Measurements from ENCODE around the gene TLR5.

TLR5 gene

DNA sequence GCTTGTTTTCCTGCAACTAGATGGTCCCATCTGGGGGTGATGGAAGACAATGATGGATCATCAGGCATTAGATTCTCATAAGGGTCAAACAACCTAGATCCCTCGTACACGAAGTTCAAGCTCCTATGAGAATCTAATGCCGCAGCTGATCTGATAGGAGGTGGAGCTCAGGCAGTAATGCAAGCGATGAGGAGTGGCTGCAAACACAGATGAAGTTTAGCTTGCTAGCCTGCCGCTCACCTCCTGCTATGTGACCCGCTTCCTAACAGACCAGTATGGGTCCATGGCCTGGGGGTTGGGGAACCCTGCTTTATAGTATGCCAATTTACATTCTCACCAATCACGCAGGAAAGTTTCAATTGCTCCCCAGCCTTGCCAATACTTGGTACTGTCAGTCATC is 37.5 kb downstream of the TLR5 start:
- DNase-seq: no peak

DNA sequence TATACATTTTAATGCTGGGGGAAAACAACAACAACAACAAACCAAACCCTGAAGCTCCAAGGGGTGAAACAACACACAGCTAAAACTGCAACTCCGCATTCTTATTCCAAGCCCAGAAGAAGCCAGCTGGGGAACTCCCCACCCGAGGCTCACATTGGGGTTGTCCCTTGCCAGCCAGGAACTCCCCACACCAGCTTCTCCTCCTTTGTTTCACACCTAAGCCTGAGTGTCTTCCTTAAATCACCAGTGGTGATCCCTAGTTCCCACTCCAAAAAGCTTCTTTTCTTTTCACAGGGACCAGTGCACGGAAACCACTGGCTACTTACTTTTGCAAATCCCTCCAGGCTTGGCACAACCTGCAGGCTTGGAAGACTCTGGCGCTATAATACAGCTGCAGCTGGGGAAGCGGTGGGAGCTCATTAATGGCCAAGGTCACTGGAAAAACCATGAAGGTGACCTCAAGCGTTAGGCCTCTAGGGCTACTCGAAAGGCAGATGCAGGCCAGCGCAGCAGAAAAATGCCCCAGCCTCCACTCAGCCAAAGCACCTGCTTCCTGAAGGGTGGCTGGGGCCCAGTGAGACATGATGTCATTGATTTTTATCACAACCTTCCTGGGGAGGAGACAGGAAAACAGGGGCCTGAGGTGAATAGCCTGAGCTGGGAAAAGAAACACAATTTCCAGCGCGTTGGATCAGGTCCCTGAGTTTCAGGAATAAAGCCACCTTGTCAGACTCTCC is 40.1 kb downstream of the TLR5 start:
- no peak for DNase-seq

DNA sequence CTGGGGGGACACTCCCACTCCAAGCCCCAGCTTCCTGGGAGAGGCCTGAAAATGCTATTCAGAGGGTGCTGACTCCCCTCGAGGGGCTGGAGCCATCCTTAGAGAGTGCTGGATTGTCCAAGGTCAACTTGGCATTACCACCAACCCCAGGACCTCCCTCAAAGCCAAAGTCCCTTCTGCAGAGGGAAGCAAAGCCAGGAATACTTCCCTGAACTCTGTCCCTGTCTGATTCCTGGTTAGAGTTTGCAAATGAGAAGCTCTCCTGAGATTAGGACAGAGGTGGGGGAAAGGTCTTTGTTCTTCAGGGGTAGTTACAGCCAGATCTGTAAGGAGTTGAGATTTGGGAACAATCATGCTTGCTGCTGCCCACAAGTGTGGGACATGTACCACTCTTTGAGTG is 45.3 kb downstream of the TLR5 start:
- no peak for DNase-seq

DNA sequence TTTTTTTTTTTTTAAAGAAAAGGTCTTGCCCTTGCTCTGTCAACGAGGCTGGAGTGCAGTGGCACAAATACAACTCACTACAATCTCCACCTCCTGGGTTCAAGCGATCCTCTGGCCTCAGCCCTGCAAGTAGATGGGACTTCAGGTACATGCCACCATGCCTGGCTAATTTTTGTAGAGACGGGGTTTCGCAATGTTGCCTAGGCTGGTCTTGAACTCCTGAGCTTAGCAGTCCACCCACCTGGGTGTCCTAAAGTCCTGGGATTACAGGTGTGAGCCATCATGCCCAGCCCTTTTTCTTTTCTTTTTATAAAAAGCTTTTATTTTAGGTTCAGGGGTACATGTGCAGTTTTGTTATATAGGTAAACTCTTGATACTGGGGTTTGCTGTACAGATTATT is 47.2 kb downstream of the TLR5 start:
- DNase-seq: no peak

DNA sequence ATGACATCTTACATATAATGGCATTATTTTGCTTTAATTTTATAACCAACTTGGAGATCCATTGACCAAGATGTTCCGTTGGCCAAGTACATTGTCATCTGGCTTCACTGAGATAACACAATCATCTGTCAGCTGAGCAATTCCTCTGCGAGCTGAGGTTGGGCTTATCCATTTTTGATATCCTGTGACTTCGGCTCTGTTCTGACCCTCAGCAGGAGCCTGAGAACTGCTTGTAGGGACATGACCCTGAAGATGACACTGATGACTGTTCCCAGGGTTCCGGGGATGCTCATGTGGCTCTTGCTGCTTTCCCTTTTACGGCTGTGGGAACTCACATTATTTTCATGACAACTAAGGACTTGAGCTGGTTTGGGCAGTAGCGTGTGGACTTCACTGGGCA is 51.2 kb downstream of the TLR5 start:
- DNase-seq: no peak

DNA sequence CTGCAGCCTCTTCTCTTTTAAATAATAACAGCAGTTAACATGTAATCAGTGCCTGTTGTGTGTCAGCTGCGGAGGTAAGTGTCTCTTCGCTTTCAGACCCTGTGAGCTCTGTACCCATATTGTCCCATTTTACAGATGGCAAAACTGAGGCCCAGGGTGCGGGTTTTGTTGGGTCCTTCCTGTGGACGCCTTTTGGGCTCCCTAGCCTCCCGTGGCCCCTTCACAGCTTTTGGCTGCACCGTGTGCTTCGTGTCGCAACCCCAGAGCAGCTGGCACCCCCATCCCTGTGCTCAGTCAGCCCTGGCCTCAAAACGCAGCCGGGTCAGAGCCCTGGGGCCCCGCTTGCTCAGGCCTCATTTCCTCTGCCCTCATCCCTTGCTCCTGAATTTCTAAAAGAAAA is 53.8 kb downstream of the TLR5 start:
- DNase-seq: no peak

DNA sequence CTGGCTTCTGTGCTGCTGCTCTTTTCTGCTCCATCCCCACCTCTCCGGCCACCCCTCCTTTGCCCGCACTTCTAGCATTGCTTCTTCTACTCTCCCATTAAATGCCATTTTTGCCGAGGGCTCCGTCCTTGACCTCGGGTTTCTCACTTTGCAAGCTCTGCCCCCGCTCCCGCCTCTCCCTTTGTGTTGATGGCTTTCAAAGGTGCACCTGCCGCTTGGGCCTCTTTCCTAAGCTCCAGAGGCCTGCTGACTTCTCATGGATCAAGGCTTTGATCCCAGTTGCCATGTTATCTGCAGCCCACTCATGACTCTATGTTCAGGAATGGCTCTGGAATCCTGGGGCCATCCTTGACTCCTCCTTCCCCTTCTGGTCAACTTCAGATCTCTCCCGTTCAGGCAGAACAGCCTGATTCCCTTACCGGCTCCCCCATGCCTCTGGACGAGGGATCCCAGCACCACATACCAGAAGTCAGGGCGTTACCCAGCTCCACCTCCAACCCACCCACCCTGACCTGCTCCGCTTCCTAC is 54.3 kb downstream of the TLR5 start:
- no peak for DNase-seq

DNA sequence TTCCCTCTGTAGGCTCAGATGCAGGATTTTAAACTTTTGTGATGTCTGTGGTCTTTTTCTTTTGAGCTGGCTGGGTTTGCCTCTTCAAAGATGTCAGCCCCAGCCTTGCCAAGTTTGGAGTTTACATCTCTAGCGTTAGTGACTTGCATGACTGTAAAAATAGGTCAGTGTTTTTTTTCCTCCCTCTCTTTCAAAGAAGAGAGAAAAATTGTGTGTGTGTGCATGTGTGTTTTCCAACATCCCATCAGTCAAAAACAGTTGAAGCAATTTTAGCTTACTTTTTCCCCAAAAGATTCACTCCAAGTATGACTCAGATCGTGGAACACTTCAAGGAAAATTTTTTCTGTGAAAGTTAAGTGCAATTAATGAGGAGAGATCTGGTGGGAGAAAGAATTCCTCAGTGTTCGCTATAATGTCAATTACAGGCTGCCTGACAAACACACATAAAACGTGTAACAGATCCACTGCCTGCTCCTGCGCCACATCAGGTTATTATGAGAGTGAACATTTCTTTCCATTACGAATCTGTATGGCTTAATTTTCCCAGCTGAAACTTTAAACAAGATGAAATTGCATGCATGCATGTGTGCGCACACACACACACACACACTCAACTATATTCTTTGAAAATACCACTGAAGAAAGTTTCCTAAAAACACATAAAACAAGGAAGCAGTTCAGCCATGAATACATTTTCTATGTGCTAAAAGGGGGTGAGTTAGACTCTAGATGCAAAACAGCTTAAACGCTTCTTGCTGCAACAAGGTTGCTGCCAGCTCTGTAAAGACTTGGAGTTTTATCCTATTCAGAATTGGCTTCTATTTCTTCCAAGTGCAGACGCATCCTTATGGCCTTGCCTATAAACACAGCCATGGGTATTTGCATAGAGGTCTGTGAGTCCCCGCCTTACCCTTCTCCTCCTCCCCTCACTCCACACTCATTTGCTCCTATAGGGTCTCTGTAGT is 55.5 kb downstream of the TLR5 start:
- DNase-seq: peak; percentile 10

DNA sequence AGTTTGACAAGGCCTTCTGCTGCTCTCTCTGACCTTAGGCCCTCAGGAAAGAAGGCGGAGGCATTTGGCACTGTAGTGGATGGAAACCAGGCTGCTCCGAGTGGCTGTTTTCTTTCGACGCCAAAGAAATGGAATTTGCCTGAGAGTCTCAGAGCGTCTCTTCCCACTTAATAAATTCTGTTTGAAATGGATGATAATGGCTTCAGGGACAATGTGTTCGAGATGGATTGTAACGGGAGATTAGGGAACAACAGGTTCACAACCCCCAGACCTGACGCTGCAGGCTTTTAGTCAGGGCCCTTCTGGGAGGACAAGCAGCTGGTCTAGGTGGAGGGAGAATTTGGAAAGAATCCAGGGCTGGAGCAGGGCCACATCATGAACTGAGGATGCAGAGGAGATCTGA is 58.6 kb downstream of the TLR5 start:
- no peak for DNase-seq

DNA sequence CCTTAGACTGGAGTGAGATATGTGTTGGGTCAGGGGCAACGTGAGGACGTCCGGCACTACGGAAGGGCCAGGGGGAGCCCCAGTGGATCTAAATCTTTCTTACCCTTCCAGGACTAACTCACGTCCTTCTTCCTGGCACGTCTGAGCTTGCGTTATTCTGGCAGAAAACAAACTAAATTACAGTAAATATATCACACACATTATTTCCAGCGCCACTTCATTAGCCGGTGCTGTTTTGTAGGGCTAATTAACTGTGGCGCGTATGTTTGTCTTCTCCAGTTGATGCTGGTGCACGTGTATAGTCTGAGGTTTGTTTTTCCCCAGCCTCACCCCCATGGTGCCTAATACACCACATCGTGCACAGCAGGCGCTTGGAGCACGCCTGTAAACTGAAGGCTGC is 59.2 kb downstream of the TLR5 start:
- no peak for DNase-seq

DNA sequence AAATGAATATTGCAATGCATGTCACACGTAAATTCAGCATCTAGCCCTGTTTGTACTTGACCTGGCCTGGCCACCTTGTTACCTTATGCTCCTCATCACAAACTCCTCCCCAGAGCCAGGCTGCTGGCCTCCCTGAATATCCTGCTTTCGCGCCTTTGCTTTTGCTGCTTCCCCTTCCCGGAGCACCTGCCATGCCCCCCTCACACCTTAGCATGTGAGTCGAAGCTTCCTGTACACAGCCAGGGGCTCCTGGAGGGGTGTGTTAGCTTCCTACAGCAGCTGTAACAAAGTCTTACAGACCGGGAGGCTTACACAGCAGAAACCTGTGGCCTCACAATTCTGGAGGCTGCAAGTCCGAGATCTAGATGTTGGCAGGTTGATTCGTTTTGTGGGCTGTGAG is 60.1 kb downstream of the TLR5 start:
- DNase-seq: no peak

DNA sequence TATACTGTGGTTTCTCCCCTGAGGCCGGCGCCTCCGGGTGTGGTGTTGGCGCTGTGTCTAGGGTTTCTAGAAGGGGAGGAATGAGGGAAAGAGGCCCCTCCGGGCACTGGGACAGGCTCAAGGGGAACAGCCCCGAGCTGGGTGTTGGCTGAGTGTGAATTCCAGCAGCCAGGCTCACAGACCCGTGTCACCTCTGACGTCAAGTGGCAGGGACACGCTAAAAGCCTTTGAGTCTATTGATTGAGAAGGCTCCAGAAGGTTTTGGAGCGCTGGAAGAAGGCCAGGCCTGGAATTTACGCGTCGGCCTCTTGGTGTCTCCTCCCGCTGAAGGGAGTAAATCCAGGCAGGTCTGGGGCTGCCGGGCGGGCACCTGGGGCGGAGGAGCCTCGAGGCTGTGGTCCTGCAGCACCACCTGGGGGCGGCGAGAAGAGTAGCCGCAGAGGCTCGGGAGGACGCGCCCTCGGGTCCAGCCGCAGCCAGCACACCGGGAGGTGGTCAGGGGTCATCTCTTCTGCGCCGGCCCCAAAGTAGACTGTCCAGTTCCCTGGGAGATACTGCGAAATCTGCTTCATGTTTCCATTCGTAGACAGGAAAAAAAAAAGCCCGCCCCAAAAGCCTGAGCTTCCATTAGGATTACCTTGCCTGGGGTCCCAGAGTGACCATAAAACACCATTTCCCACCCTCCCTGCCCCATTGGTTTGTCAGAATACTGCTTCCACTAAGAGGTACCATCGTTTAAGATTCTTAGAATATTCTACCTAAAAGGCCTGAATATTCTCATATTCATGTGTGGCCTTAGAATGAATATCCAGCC is 61.7 kb downstream of the TLR5 start:
- DNase-seq: peak; percentile 84

DNA sequence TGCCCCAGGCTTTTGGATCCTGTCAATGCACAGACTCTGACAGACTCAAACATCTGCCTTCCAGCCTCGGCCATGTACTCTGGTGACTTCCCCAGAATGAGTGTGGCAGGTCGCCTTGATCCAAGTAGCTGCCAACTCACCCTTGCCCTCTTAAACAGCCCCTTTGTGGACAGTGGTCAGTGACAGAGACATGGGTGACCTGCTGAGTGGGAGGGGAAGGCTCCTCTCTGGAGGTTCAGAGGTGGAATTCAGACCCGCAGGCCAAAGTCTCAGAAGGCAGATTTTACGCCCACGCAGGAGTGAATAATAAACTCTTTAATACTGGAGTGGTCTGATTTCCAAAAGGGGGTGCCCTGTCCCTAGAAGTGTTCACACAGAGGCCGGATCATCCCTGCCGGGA is 63.5 kb downstream of the TLR5 start:
- no peak for DNase-seq

DNA sequence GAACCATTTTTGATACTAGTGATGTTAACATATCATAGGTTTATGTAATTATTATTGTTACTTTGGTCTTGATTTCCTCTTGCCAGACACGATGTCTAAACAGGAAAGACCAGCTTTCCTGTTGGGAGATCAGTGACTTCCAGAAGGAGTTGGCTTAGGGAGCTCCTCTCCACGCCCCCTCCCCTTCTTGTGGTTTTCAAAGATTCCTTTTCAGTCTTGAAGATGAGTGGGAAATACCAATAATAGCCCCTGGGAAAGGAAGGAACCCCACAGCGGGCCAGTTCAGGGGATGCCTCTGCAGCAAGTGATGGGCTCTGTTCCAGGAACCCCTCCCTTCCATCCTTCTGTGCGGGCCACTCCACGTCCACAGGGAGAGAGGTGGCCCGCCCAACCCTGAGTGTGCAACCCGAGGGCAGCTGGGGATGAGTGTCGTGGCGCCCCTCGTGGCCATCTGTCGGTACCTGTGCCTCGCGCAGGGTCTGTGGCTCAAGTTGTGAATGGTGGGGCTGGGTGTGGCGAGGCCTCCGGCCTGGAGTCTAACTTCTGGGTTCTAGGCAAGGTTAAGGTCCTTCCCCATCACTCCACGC is 65.7 kb downstream of the TLR5 start:
- no peak for DNase-seq

DNA sequence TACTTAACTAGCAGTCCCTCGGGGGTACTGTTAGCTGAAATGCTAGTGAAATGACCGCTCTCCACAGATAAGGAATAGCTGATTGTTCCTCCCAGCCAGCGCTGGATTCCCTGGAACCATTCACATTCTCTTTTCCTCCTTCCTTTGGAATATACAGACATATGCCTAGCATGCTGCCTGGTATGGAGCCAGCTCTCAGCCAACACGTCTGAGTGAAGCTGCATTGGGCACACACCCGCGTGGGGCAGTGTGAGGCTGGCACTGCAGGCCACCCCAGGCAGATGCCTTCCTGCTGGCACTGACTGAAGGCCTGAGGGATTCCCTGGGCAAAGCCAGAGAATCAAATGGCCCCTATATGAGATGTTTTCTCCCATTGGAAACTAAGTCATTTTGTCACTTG is 66.7 kb downstream of the TLR5 start:
- DNase-seq: no peak

DNA sequence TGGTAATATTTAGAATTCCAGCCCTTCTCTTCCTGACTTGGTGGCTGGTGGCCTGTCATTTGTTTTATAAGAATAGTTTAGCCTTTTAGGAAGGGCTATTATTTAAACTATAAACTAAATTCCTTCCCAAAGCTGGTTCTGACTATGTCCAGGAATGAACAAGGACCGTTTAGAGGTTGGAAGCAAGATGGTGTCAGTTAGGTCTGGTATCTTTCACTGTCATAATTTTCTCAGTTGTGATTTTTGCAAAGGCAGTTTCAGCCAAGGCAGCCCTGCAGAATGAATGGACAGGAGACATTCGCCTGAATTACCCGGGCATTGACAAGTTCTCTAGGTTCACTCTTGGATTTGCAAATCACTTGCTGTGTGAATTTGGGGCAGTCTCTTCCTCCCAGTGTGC is 67.2 kb downstream of the TLR5 start:
- DNase-seq: no peak

DNA sequence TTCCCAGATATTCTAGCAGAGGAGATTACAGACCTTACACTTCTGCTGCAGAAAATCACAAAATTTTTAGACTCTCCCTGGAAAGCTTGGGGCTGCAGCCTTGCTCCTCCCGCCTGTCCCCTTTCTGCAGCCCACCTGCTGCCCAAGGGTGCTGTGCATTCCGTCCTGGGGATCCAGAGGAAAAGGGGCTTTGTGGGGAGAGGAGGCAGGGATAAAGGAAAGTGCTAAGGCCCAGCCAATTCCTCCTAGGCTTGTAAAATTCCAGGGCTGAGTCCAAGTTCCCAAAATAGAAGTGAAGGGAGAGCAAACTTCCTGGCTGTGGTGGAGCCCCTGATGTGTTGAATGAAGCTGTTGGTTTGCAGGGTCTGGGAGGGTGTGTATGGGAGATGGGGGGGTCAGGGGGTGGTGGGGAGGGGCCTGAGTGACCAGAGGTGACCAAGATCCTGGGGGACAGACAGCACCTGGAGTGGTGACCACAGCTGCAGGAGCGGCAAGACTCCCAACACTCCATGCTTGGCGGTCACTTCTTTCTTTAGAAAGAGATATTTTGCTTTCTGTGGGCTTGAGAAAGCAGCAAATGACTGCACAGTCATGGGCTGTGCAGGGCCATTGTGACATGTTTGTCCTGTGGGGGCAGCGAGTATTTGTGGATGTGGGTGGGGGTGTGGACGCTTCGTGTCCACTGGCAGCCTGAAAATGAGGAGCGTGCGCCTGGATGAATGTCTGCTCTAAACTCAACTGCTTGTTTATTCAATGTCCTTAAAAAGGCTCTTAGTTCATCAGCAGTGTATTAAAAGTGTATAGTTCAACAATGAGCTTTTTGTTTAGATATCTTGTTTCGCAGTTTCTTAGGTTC is 68.4 kb downstream of the TLR5 start:
- no peak for DNase-seq

DNA sequence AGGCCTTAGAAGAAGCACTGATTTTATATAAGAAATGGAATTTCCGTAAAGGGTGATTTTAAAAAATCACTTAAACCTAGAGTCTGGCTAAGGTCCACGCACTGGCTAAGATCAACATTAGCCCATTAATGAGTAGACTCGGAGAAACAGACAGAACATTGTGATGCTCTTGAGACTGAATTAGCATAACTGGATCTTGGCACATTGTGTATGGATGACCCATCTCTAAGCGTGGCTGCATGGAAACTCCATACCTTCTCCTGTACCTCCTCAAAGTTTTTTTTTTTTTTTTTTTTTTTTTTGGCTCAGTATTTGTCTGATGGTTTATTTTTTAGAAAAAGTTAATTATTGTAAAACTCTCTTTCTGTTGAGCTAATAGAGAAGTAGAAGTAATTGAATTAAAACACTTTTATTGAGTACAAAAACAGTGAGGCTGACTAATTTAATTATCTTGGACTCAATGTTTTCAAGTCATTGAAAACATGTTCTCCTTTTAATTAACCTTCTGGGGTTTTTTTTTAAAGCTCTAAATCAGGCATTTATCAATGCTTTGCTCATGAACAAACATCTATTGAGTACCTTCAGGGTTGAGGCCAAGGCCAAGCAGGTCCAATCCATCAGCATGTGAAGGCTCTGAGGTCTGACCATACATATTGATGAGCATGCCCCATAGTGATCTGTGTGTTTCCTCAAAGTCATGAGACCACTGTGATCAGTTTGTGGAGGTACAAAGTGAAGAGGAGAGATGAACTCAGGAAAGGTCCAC is 74.0 kb downstream of the TLR5 start:
- DNase-seq: no peak

DNA sequence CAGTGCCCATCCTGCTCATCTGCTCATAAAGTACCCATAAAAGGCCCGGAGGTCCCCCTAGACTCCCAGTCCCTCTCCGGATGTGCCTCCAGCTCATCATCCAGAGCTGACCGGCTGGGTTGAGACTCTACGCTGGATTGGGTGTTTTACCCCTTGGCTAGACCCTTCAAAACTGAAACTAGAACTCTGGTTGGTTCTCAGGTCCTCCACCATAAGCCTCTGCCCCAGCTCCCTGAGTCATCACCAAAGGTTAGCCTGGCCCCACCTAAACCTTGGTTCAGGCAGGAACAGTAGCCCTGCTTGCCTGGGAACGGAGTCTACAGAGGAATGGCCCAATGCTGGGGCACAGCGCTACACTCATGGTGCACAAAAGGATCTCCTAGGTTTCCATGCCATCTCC is 75.1 kb downstream of the TLR5 start:
- no peak for DNase-seq

DNA sequence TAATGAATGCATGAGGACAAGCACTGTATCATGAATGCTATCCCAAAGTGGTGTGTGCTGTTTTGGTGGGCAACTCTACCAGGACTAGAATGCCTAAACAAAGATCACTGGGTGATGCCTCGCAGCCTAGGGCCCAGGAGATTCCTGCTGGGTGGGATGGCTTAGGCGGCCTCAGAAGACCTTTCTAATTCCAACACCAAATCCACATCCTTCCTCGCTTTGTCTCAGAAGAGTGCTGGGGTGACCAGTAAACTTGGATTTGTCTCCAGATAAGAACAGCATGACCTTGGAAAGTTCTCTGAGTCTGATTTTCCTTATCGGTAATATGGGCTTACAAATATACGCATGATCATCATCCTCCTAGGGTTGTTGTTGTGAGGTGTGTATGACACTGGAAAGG is 76.6 kb downstream of the TLR5 start:
- no peak for DNase-seq

DNA sequence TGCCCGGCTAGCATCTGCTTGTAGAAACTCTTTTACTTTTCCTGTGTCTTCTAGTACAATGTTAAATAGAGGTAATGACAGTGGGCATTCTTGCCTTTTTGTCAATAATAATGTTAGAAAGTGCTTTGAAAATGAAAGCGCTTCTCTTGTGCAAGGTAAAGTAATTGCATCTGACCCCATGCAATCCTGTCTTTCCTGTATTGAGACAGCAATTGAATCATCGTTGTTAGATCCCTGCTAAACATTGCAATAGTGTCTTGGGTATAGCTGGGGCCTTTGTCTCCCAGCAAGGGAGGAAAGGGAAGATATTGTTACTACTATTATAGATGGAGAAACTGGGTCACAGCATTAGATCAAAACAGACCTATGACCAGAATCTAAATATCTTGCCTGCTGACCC is 80.9 kb downstream of the TLR5 start:
- DNase-seq: no peak
